Stimulated activated memory B cell treated with anti-CD40 and anti-IgM and Interleukin-4, amounts not matched to agents 10 μg/mL and 1 μg/mL and 100 μg/mL, for 72 hours (primary cell): ENCODE results near the gene NEIL3.
A peak's percentile ranks its signal among the peaks of the same experiment; 100 is the strongest.

Source experiments
- ATAC-seq: fragments of 150-1000 bp; cut with Tn5 transposase; 2 replicates; pipeline ENCODE4 v1.10.0; 2021
- H3K27ac Mint-ChIP-seq: one replicate; pipeline ENCODE4 v1.8.0; 2022; ENCODE audit warnings: mild to moderate bottlenecking, mixed read lengths
- H3K27me3 Mint-ChIP-seq: one replicate; pipeline ENCODE4 v1.8.0; 2022; ENCODE audit warnings: mixed read lengths
- H3K36me3 Mint-ChIP-seq: one replicate; pipeline ENCODE4 v1.8.0; 2022; ENCODE audit warnings: mixed read lengths
- H3K4me1 Mint-ChIP-seq: one replicate; pipeline ENCODE4 v1.8.0; 2022; ENCODE audit warnings: mixed read lengths
- H3K4me3 Mint-ChIP-seq: one replicate; pipeline ENCODE4 v1.8.0; 2022; ENCODE audit warnings: mild to moderate bottlenecking, moderate library complexity, mixed read lengths
- H3K9me3 Mint-ChIP-seq: one replicate; pipeline ENCODE4 v1.8.0; 2022; ENCODE audit warnings: mixed read lengths

The NEIL3 gene

GRCh38 chr4:177321647-177322046, 12.0 kb downstream of the NEIL3 start:
- peaks cover 1% of the 10 kb centered on the region for H3K4me1 Mint-ChIP-seq
- no peak for ATAC-seq
- H3K27ac Mint-ChIP-seq: no peak overlapping the region
- no peaks in the 10 kb centered on the region for H3K27me3 Mint-ChIP-seq
- no peaks in the 10 kb centered on the region for H3K36me3 Mint-ChIP-seq
- no peaks in the 10 kb centered on the region for H3K9me3 Mint-ChIP-seq
- H3K4me3 Mint-ChIP-seq: no peak overlapping the region

- ATAC-seq: no peak
- no peaks in the 10 kb centered on the region for H3K9me3 Mint-ChIP-seq
- H3K36me3 Mint-ChIP-seq: no peaks in the 10 kb centered on the region
- no peak overlapping the region for H3K27ac Mint-ChIP-seq
- H3K27me3 Mint-ChIP-seq: no peaks in the 10 kb centered on the region
- no peak overlapping the region for H3K4me3 Mint-ChIP-seq
- H3K4me1 Mint-ChIP-seq: no peaks in the 10 kb centered on the region
Observed at GRCh38 chr4:177322266-177322665, 12.6 kb downstream of the NEIL3 start.

GRCh38 chr4:177322881-177323280, 13.2 kb downstream of the NEIL3 start:
- Mint-ChIP-seq H3K4me1 (no peaks in the 10 kb centered on the region), H3K27ac (no peak overlapping the region), H3K4me3 (no peak overlapping the region), H3K9me3 (no peaks in the 10 kb centered on the region), H3K27me3 (no peaks in the 10 kb centered on the region), H3K36me3 (no peaks in the 10 kb centered on the region)
- ATAC-seq: no peak

GRCh38 chr4:177323416-177323815, 13.7 kb downstream of the NEIL3 start:
- Mint-ChIP-seq H3K27me3 (no peaks in the 10 kb centered on the region), H3K4me1 (no peaks in the 10 kb centered on the region), H3K36me3 (no peaks in the 10 kb centered on the region), H3K4me3 (no peak overlapping the region), H3K9me3 (no peaks in the 10 kb centered on the region), H3K27ac (no peak overlapping the region)
- no peak for ATAC-seq

GRCh38 chr4:177332119-177332518, 22.4 kb downstream of the NEIL3 start:
- H3K36me3 Mint-ChIP-seq: no peaks in the 10 kb centered on the region
- no peak for ATAC-seq
- no peaks in the 10 kb centered on the region for H3K4me1 Mint-ChIP-seq
- H3K9me3 Mint-ChIP-seq: peaks cover 3% of the 10 kb centered on the region
- H3K27me3 Mint-ChIP-seq: no peaks in the 10 kb centered on the region
- H3K27ac Mint-ChIP-seq: no peak overlapping the region
- H3K4me3 Mint-ChIP-seq: no peak overlapping the region

- peak; percentile 70 for ATAC-seq
- Mint-ChIP-seq H3K4me3 (no peak overlapping the region), H3K27ac (no peak overlapping the region), H3K27me3 (no peaks in the 10 kb centered on the region), H3K36me3 (no peaks in the 10 kb centered on the region), H3K9me3 (no peaks in the 10 kb centered on the region), H3K4me1 (peaks cover 6% of the 10 kb centered on the region)
Observed at GRCh38 chr4:177339477-177340374, 30.1 kb downstream of the NEIL3 start.

- Mint-ChIP-seq H3K4me3 (no peak overlapping the region), H3K36me3 (no peaks in the 10 kb centered on the region), H3K27me3 (no peaks in the 10 kb centered on the region), H3K27ac (no peak overlapping the region), H3K4me1 (no peaks in the 10 kb centered on the region), H3K9me3 (peaks cover 2% of the 10 kb centered on the region)
- ATAC-seq: peak; percentile 8
Observed at GRCh38 chr4:177348348-177348747, 38.7 kb downstream of the NEIL3 start.

- Mint-ChIP-seq H3K36me3 (no peaks in the 10 kb centered on the region), H3K9me3 (peaks cover 2% of the 10 kb centered on the region), H3K4me3 (no peak overlapping the region), H3K27ac (no peak overlapping the region), H3K27me3 (no peaks in the 10 kb centered on the region), H3K4me1 (no peaks in the 10 kb centered on the region)
- ATAC-seq: no peak
Observed at GRCh38 chr4:177349191-177349590, 39.5 kb downstream of the NEIL3 start.

GRCh38 chr4:177351622-177352244, 42.1 kb downstream of the NEIL3 start:
- Mint-ChIP-seq H3K27ac (no peak overlapping the region), H3K4me3 (no peak overlapping the region), H3K36me3 (no peaks in the 10 kb centered on the region), H3K9me3 (peaks cover 2% of the 10 kb centered on the region), H3K27me3 (no peaks in the 10 kb centered on the region), H3K4me1 (no peaks in the 10 kb centered on the region)
- ATAC-seq: no peak

- no peaks in the 10 kb centered on the region for H3K27me3 Mint-ChIP-seq
- H3K9me3 Mint-ChIP-seq: no peaks in the 10 kb centered on the region
- H3K36me3 Mint-ChIP-seq: no peaks in the 10 kb centered on the region
- no peak overlapping the region for H3K4me3 Mint-ChIP-seq
- H3K4me1 Mint-ChIP-seq: no peaks in the 10 kb centered on the region
- no peak for ATAC-seq
- H3K27ac Mint-ChIP-seq: no peak overlapping the region
Observed at GRCh38 chr4:177356206-177356605, 46.5 kb downstream of the NEIL3 start.

- no peak overlapping the region for H3K27ac Mint-ChIP-seq
- no peaks in the 10 kb centered on the region for H3K27me3 Mint-ChIP-seq
- H3K9me3 Mint-ChIP-seq: no peaks in the 10 kb centered on the region
- no peaks in the 10 kb centered on the region for H3K36me3 Mint-ChIP-seq
- ATAC-seq: no peak
- H3K4me1 Mint-ChIP-seq: no peaks in the 10 kb centered on the region
- H3K4me3 Mint-ChIP-seq: no peak overlapping the region
Observed at GRCh38 chr4:177356921-177357320, 47.2 kb downstream of the NEIL3 start.

GRCh38 chr4:177367336-177367735, 57.7 kb downstream of the NEIL3 start:
- no peaks in the 10 kb centered on the region for H3K27me3 Mint-ChIP-seq
- no peak overlapping the region for H3K27ac Mint-ChIP-seq
- H3K36me3 Mint-ChIP-seq: no peaks in the 10 kb centered on the region
- no peak for ATAC-seq
- no peak overlapping the region for H3K4me3 Mint-ChIP-seq
- no peaks in the 10 kb centered on the region for H3K4me1 Mint-ChIP-seq
- no peaks in the 10 kb centered on the region for H3K9me3 Mint-ChIP-seq

- Mint-ChIP-seq H3K36me3 (no peaks in the 10 kb centered on the region), H3K4me3 (no peak overlapping the region), H3K27ac (no peak overlapping the region), H3K9me3 (no peaks in the 10 kb centered on the region), H3K4me1 (no peaks in the 10 kb centered on the region), H3K27me3 (no peaks in the 10 kb centered on the region)
- no peak for ATAC-seq
Observed at GRCh38 chr4:177369372-177369771, 59.7 kb downstream of the NEIL3 start.

- no peaks in the 10 kb centered on the region for H3K9me3 Mint-ChIP-seq
- H3K4me3 Mint-ChIP-seq: no peak overlapping the region
- H3K36me3 Mint-ChIP-seq: no peaks in the 10 kb centered on the region
- no peak overlapping the region for H3K27ac Mint-ChIP-seq
- H3K4me1 Mint-ChIP-seq: no peaks in the 10 kb centered on the region
- no peak for ATAC-seq
- H3K27me3 Mint-ChIP-seq: no peaks in the 10 kb centered on the region
Observed at GRCh38 chr4:177371461-177371860, 61.8 kb downstream of the NEIL3 start.

GRCh38 chr4:177374966-177375365, 65.3 kb downstream of the NEIL3 start:
- Mint-ChIP-seq H3K36me3 (no peaks in the 10 kb centered on the region), H3K27ac (no peak overlapping the region), H3K9me3 (no peaks in the 10 kb centered on the region), H3K27me3 (no peaks in the 10 kb centered on the region), H3K4me3 (no peak overlapping the region), H3K4me1 (no peaks in the 10 kb centered on the region)
- ATAC-seq: no peak

- H3K36me3 Mint-ChIP-seq: no peaks in the 10 kb centered on the region
- H3K4me1 Mint-ChIP-seq: no peaks in the 10 kb centered on the region
- H3K9me3 Mint-ChIP-seq: no peaks in the 10 kb centered on the region
- no peak overlapping the region for H3K27ac Mint-ChIP-seq
- no peak overlapping the region for H3K4me3 Mint-ChIP-seq
- ATAC-seq: no peak
- H3K27me3 Mint-ChIP-seq: no peaks in the 10 kb centered on the region
Observed at GRCh38 chr4:177375372-177375771, 65.7 kb downstream of the NEIL3 start.
